ENCODE results near the gene CPS1. TPM values are rescaled to one million over a fixed set of nuclear protein-coding genes. Genes with fewer than 3 reads are reported as not detected.

Gene CPS1
- total and polyA plus RNA-seq, 2 of the 8 experiments (the other 6 are each of a cell fraction or from before 2014, with no cell fraction given), result 7.9 to 15.7 TPM

DNA sequence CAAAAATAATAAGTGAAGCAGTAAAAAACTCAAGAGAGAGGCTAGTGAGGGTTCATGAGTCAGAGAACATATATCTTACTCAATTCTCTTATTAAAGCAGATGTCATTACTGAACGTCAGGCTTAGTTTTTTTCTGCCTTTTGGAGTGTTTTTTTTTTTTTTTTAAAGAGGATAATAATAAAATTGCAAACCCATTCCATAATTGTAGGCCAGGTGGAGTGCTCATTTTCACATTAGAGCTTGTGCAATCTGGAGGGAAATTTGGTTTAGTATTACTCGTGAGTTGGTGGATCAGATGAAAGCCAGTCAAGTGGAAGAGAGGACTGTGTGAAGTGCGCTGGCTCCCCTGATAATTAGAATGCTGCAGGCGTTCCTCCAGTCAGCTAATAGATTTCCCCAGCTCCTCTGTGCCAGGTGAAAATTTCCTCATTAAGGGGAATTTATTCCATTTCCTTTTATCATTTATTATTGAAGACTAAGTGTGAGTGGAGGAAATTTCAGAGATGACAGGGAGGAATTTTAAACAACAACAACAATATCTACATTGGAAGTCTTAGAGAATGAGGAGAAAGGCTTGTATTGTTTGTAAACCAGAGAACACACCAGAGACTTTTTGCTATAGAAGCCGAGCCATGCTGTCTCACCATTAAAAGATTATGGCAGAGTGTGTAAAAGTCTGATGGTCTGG lies 74.6 kb downstream of the CPS1 start:
- 91% methylated on average over 5 of the region's 5 CpGs; no CpG with 5 or more reads in 1 of the 2 experiments for WGBS, 2 experiments (ENCODE audit: extremely low coverage in 1 of 2, insufficient coverage in 1 of 2, insufficient read length in 1 of 2, insufficient replicate concordance in 2 of 2, low coverage in 1 of 2, low lambda C conversion rate in 2 of 2, missing lambda C conversion rate in 1 of 2)
- no peak overlapping the region for H3K4me2 ChIP-seq (ENCODE audit: insufficient read depth in 1 of 2, low read depth in 2 of 2, low read length in 2 of 2)
- H3K14ac ChIP-seq (ENCODE audit: insufficient read length), result no peak overlapping the region
- no peak overlapping the region for H3K56ac ChIP-seq (replicated peaks; ENCODE audit: insufficient read length, low read depth, low read length)
- no peaks in the 10 kb centered on the region for H3K79me2 ChIP-seq (ENCODE audit: control insufficient read depth in 1 of 2, insufficient read depth in 2 of 2, low read length in 2 of 2)
- no peak overlapping the region for H2BK5ac ChIP-seq (ENCODE audit: low read depth, low read length)
- H3K18ac ChIP-seq (ENCODE audit: extremely low read depth, low read length), result no peak overlapping the region
- no peak overlapping the region; the same call in 1 of the 2 replicates for H3K27ac ChIP-seq (ENCODE audit: low read depth, low read length)
- DNase-seq (ENCODE audit: low read depth in 1 of 2, low spot score in 2 of 2) (no peak), FAIRE-seq (no peak)
- H2AK5ac ChIP-seq (ENCODE audit: low read depth, low read length), result no peak overlapping the region
- no peak overlapping the region for H2AFZ ChIP-seq (ENCODE audit: low read length)
- no peak overlapping the region for H3K9ac ChIP-seq (replicated peaks in 1 of 4; ENCODE audit: extremely low read depth in 1 of 4, low read depth in 3 of 4, low read length in 3 of 4)
- H4K20me1 ChIP-seq (replicated peaks in 1 of 2; ENCODE audit: control insufficient read depth in 1 of 2, insufficient read depth in 2 of 2, low read length in 2 of 2), result no peaks in the 10 kb centered on the region
- H2BK15ac ChIP-seq (ENCODE audit: low read length), result no peak overlapping the region
- H3K27me3 ChIP-seq (replicated peaks in 1 of 4; ENCODE audit: control insufficient read depth in 3 of 4, extremely low read depth in 1 of 4, insufficient read depth in 3 of 4, low read length in 3 of 4), result no peaks in the 10 kb centered on the region
- no peak overlapping the region for H2BK12ac ChIP-seq (ENCODE audit: low read depth, low read length)
- no peak overlapping the region for H2BK120ac ChIP-seq (replicated peaks; ENCODE audit: low read depth, low read length)
- no peaks in the 10 kb centered on the region for H3K79me1 ChIP-seq (ENCODE audit: low read depth, low read length)
- H3K23me2 ChIP-seq (ENCODE audit: low read depth, low read length), result no peaks in the 10 kb centered on the region
- H4K8ac ChIP-seq (ENCODE audit: extremely low read depth, insufficient read depth, low read length), result no peak overlapping the region
- H3K9me3 ChIP-seq (ENCODE audit: insufficient read depth in 2 of 2, low read depth in 1 of 2, low read length in 1 of 2), result no peaks in the 10 kb centered on the region
- no peak overlapping the region for H3K23ac ChIP-seq (ENCODE audit: insufficient read length)
- no peak overlapping the region for H2BK20ac ChIP-seq (ENCODE audit: low read length)
- ChIA-PET CTCF (ENCODE audit: partially characterized antibody) (no interaction called here), POLR2A (ENCODE audit: partially characterized antibody) (no interaction called here)
- H3K4me3 ChIP-seq (ENCODE audit: extremely low read depth in 1 of 4, insufficient read depth in 2 of 4, low read depth in 3 of 4, low read length in 4 of 4), result no peak overlapping the region
- no peak overlapping the region for H4K91ac ChIP-seq (replicated peaks; ENCODE audit: insufficient read length, low read length)
- no peaks in the 10 kb centered on the region for H3K36me3 ChIP-seq (ENCODE audit: control insufficient read depth in 2 of 4, insufficient read depth in 4 of 4, low read length in 3 of 4)
- no peaks in the 10 kb centered on the region for H3K4me1 ChIP-seq (replicated peaks in 1 of 4; ENCODE audit: control insufficient read depth in 3 of 4, insufficient read depth in 4 of 4, low read length in 3 of 4)
- TF ChIP-seq RAD21 (IDR thresholded peaks at IDR 0.05 in 1 of 2, conservative IDR thresholded peaks at IDR 0.05 in 1 of 2; ENCODE audit: low read depth in 2 of 2, low read length in 2 of 2), result no peak
- TF ChIP-seq SIN3A (conservative IDR thresholded peaks at IDR 0.05 in 1 of 2, IDR thresholded peaks at IDR 0.05 in 1 of 2; ENCODE audit: low read depth in 1 of 2, low read length in 2 of 2), result no peak
- no peak for TF ChIP-seq MAX (IDR thresholded peaks at IDR 0.05)
- TF ChIP-seq, protein P1, sequence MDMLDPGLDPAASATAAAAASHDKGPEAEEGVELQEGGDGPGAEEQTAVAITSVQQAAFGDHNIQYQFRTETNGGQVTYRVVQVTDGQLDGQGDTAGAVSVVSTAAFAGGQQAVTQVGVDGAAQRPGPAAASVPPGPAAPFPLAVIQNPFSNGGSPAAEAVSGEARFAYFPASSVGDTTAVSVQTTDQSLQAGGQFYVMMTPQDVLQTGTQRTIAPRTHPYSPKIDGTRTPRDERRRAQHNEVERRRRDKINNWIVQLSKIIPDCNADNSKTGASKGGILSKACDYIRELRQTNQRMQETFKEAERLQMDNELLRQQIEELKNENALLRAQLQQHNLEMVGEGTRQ (IDR thresholded peaks at IDR 0.05; ENCODE audit: low read length), result no peak
- no peak for TF ChIP-seq SIX5 (IDR thresholded peaks at IDR 0.05; ENCODE audit: low read depth, low read length)
- TF ChIP-seq SP4 (IDR thresholded peaks at IDR 0.05; ENCODE audit: low read length), result no peak
- no peak for TF ChIP-seq TAF1 (IDR thresholded peaks at IDR 0.05; ENCODE audit: low read depth, low read length)
- no peak overlapping the region for H4K5ac ChIP-seq (ENCODE audit: insufficient read length, low read depth, low read length)
- H3K4ac ChIP-seq (replicated peaks; ENCODE audit: insufficient read length, low read depth, low read length), result no peak overlapping the region
